Measurements from ENCODE around the gene EPB41L3.

DNA sequence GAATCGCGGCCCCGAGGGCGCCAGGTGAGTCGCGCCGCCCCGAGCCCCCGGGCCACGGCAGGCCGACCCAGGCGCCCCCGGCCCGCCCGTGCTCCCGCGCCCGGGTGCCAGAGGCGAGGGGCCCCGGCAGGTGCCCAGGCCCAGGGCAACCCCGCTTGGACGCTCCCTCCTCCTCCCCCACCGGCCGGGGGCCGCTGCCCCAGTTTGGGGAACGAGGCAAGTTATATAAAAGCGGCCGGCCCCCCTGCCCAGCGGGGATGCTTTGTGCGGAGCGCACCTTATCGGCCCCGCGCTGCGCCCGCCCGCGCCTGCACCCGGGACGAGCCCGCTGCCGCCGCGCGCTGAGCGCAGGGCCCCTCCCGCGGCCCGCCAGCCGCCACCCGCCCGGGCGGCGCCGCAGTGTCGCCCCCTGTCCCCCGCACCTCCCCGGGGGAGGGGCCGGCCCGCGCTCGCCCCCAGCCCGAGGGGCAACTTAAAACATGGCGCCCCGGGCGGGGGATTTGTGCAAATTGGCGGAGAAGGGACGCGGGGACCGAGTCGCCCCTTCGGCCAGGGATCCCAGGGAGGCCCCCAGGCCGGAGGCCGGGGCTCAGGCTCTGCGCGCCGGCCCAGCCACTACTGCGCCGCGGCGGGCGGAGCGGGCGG lies 639 bp downstream of the EPB41L3 start:
- TF ChIP-seq EZH2phosphoT487 (IDR thresholded peaks at IDR 0.05; ENCODE audit: insufficient read depth, low read depth) = no peak
- no peak for TF ChIP-seq EZH2 (IDR thresholded peaks at IDR 0.05; ENCODE audit: insufficient read depth, poor library complexity, severe bottlenecking)

All from GM23248 (cell line).